RWPE1 (cell line): ENCODE results near the gene CD248.
"Not testable (repeated sequence)": the region's sequence is repeated elsewhere in the genome, so short reads cannot be mapped to it uniquely, and the experiment has no call there.

Experiments used
- CTCF ChIA-PET: fragments of 350-600 bp; sonication (Branson Sonifier 250); formaldehyde crosslinking; extraction: SDS; loops from one replicate; lab custom pipeline; 2021; lab: Yijun Ruan, JAX
- POLR2A ChIA-PET: fragments of 400-600 bp; formaldehyde crosslinking; extraction: SDS; loops from one replicate; lab custom pipeline; 2020; ENCODE audit warnings: antibody characterized with exemption; ENCODE audit not compliant: low non-redundant PET; lab: Yijun Ruan, JAX
- DNase-seq: peaks from one replicate; pipeline ENCODE4 v3.0.0; 2012; ENCODE audit warnings: low spot score
- H3K27ac ChIP-seq: fragments of 450-650 bp; 2 replicates; pipeline ENCODE4 v1.5.1; 2017
- CTCF ChIP-seq: fragments of 450-650 bp; conservative IDR thresholded peaks from 2 replicates; pipeline ENCODE4 v1.5.1; 2017; ENCODE audit warnings: low read depth, mild to moderate bottlenecking

Gene CD248

DNA sequence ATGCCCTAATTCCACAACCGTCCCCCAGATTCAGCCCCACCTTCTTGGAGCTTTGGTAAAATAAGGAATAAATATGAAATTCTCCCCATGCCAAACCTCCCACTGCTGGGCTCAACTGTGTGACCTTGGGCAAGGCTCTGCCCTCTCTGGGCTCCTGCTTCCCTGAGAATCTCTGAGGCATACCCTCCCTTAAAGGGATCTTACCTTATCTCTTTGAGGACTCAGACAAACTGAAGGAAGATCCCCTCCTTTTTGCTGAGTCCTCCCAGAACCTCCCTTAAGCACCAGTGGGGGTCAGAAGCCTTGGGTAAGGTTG is 2.7 kb downstream of the CD248 start:
- no peak for TF ChIP-seq CTCF
- peak overlapping the region; percentile 93 for H3K27ac ChIP-seq
- no peak for DNase-seq
- CTCF ChIA-PET = interaction anchor here (1.0 kb wide), 1 partner anchor 75 kb away, joined by 3 read pairs; no protein-coding TSS in a partner anchor
- POLR2A ChIA-PET = no interaction called here

GRCh38 chr11:66313321-66314185 is 3.3 kb downstream of the CD248 start:
- ChIA-PET CTCF (interaction anchor here (1.0 to 3.2 kb wide), 4 partner anchors 12 to 76 kb away, joined by 3 to 25 read pairs (median 20); partner anchors contain the start of gene RIN1), POLR2A (interaction anchor here (0.6 to 1.0 kb wide), 3 partner anchors 16 to 191 kb away, joined by 3 to 5 read pairs (median 4); partner anchors contain the start of gene YIF1A)
- no peak for DNase-seq
- H3K27ac ChIP-seq = peak overlapping the region; percentile 93
- no peak for TF ChIP-seq CTCF

- peak overlapping the region; percentile 93 for H3K27ac ChIP-seq
- POLR2A ChIA-PET = interaction anchor here (0.6 to 2.0 kb wide), 7 partner anchors 15 to 190 kb away, joined by 3 to 5 read pairs (median 4); partner anchors contain the start of gene YIF1A
- CTCF ChIA-PET = interaction anchor here (0.6 to 3.2 kb wide), 8 partner anchors 12 to 813 kb away, joined by 3 to 25 read pairs (median 11); partner anchors contain the start of gene RIN1
- no peak for TF ChIP-seq CTCF
- peak; percentile 95 for DNase-seq
Measured at GRCh38 chr11:66312549-66313320, 4.1 kb downstream of the CD248 start.

- TF ChIP-seq CTCF = peak; percentile 58
- CTCF ChIA-PET = interaction anchor here (0.6 to 3.2 kb wide), 28 partner anchors 11 to 814 kb away, joined by 3 to 25 read pairs (median 4); partner anchors contain the start of genes BRMS1, RIN1 and SLC29A2
- peak; percentile 89 for DNase-seq
- H3K27ac ChIP-seq = peak overlapping the region; percentile 93
- POLR2A ChIA-PET = interaction anchor here (0.6 to 2.0 kb wide), 5 partner anchors 23 to 153 kb away, joined by 3 to 5 read pairs (median 3); partner anchors contain the start of gene YIF1A
Measured at GRCh38 chr11:66311965-66312548, 4.8 kb downstream of the CD248 start.

DNA sequence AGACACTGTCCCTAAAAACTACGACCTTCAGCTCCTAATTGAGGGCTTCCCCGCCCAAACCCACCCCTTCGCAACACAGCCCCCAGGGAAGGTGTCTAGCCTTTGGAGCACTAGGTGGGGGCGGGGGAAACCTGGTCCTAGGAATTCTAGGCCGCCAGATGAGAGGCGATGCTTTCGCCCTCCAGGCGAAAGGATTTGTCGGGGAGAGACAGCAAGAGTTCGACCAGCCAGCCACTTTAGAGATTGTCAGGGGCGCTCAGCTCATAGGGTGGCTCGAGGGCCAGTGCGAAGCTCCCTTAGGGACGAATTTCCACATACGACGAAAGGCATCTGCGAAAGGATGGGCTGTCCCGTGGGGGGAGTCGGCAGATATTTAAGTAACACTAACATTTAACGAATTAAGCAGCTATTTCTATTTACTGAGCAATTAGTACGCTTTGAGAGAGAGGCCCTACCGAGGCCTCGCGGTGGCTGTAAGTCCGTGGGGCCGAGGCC is 5.3 kb downstream of the CD248 start:
- no peak for DNase-seq
- CTCF ChIA-PET = interaction anchor here (0.6 to 3.2 kb wide), 31 partner anchors 9 to 357 kb away, joined by 3 to 25 read pairs (median 4); partner anchors contain the start of genes BRMS1, RIN1 and SLC29A2
- peak; percentile 87 for TF ChIP-seq CTCF
- H3K27ac ChIP-seq = peak overlapping the region; percentile 93
- POLR2A ChIA-PET = interaction anchor here (2.0 kb wide), 1 partner anchor 75 kb away, joined by 5 read pairs; no protein-coding TSS in a partner anchor

DNA sequence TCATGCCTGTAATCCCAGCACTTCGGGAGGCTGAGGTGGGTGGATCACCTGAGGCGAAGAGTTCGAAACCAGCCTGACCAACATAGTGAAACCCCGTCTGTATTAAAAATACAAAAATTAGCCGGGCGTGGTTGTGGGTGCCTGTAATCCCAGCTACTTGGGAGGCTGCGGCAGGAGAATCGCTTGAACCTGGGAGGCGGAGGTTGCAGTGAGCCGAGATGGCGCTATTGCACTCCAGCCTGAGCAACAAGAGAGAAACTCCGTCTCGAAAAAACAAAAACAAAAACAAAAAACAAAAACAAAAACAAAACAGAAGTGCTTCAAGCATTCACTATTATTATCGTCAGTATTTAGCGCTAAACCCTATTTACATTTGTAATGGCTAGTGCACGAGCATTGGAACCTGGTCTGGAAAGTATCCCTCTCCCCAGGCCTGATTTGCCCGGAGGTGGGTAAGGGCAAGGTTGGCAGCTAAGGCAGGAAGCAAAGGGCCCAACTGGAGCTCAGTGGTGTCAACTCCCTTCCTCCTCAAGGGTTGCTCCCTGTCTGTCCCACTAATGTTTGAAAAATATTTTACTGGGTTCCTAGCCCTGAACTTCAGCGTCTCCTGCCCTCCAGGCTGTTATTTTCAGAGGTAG is 5.9 kb downstream of the CD248 start:
- POLR2A ChIA-PET = interaction anchor here (0.7 to 2.0 kb wide), 2 partner anchors 75 to 110 kb away, joined by 3 to 5 read pairs; no protein-coding TSS in a partner anchor
- DNase-seq = not testable (repeated sequence)
- peak overlapping the region; percentile 93 for H3K27ac ChIP-seq
- CTCF ChIA-PET = interaction anchor here (0.6 to 3.2 kb wide), 29 partner anchors 8 to 111 kb away, joined by 3 to 25 read pairs (median 4); partner anchors contain the start of genes BRMS1, RIN1 and SLC29A2
